HG02623 (cell line): ENCODE measurements around the gene SNCG.
"Not testable (repeated sequence)": the region's sequence is repeated elsewhere in the genome, so short reads cannot be mapped to it uniquely, and the experiment has no call there.

Experiments used
- ATAC-seq: cut with Tn5 transposase; IDR thresholded peaks from one replicate; pipeline ENCODE4 v1.9.1; 2021; ENCODE audit warnings: moderate library complexity; ENCODE audit not compliant: unreplicated experiment

The SNCG gene

DNA sequence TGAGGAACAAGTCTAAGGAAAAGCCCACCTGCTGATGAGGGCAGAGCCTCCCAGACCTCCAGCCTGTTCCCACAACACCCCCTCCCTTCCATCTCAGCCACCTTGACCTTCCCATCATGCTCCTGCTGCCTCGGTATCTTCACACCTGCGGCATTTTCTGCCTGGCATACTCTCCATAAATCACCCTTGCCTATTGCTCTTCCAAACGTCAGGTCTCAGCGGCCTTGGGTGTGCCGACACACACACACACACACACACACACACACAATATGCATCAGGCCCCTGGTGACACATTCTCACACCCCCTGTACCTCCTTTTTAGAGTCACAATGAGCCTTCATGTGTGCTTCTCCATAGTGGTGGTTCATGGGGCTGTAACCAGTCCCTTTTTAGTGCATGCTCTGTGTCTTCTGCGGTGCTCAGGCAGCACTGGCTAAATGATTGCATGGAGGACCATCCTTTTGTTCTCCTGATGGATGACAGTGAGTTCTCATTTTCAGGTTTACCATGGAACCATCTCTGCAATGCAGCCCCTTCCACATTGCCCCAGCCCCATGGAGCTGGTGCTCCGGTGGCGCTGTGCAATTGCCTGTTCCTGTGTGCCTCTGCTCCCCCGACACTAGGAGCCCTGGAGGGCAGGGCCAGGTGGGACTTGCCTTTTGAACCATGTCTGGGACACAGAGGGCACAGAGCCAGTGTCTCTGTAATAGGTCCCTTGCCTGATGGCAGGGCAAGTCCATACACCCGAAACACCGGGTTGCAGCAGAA is 14.4 kb downstream of the SNCG start:
- no peak for ATAC-seq

DNA sequence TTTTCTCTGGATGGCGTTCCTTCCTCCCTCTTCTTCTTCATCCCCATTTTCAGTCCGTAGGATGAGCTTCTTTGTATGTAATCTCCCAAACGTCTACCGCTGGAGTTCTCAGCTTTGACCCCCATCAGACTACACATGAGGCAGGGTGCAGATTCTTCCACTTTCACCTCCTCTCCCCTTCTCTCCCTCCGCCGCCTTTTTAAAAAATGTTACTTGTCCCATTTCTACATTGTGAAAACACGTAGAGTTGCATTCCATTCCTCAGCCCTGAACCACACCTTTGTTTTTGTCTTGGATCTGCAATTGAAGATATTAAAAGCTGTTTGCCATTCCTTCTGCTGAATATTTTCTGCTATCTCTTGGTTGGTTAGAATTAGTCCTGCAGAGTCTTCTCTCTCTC is 16.1 kb downstream of the SNCG start:
- no peak for ATAC-seq

DNA sequence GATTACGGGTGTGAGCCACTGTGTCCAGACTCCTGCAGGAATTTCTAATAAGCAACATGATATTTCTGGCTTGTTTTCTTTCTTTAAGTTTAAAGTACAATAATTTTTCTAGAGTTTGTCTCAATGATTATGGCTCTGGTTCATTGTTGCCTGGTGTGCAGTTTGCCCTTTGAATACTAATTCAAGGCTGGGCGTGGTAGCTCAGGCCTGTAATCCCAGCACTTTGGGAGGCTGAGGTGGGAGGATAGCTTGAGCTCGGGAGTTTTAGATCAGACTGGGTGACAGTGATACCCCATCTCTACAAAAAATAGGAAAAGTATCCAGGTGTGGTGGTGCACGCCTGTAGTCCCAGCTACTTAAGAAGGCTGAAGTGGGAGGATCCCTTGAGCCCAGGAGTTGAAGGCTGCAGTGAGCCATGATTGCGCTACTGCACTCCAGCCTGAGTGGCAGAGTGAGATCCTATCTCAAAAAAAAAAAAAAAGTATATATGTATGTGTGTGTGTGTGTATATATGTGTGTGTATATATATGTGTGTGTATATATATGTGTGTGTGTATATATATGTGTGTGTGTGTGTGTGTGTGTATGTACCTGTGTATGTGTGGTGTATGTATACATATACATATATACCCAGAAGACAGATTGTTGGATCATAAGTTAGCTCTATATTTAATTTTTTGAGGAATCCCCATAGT is 18.1 kb downstream of the SNCG start:
- no peak for ATAC-seq

DNA sequence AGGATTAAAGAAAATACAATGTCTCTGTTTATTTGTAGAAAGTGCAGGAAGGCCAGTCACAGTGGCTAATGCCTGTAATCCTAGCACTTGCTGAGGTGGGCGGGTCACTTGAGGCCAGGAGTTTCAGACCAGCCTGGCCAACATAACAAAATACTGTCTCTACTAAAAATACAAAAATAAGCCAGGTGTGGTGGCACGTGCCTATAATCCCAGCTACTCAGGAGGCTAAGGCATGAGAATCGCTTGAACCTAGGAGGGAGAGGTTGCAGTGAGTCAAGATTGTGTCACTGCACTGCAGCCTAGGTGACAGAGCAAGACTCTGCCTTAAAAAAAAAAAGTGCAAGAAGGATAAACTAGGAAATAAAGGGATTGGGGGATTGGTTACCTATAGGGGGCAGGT is 20.1 kb downstream of the SNCG start:
- not testable (repeated sequence) for ATAC-seq

DNA sequence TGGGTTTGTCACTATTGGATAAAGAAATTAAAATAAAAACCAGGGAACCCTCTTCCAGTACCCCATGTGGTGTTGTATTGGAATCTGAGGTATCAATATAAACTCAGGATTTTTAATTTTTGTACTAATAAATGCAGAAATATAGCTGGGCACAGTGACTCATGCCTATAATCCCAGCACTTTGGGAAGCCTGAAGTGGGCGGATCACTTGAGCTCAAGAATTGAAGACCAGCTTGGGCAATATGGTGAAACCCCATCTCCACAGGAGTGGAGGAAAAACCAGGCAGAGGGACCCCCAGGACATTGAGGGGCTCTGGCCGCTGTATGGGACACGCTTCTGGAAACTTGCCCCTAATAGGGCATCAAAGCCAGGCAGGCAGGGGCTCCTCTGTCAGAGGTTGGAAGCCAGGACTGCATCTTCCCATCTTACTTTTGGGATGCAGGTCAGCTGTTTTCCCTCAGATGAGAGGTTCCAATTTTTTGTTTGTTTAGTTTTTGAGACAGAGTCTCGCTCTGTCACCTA is 21.0 kb downstream of the SNCG start:
- ATAC-seq = no peak

DNA sequence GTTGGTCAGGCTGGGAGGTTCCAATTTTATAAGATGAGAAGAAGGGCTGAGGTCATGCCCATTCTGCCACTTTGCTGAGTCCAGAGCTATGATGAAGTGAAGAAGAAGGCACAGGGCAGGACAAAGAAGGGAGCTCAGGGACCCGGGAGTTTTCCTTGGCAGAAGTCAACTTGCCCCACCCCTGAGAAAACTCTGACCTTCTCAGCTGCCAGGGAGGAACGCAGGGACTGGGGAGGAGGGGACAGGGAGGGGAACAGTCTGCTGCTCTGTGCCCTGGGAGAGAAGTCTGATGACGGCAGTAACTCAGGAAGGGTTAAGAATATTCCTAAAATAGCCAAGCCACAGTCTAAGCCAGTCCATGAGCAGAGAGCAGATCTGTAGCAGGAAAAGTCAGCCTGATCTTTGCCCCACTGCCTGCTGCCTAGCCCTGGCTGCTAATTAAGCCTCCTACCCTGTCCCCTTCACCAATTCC is 21.6 kb downstream of the SNCG start:
- no peak for ATAC-seq

DNA sequence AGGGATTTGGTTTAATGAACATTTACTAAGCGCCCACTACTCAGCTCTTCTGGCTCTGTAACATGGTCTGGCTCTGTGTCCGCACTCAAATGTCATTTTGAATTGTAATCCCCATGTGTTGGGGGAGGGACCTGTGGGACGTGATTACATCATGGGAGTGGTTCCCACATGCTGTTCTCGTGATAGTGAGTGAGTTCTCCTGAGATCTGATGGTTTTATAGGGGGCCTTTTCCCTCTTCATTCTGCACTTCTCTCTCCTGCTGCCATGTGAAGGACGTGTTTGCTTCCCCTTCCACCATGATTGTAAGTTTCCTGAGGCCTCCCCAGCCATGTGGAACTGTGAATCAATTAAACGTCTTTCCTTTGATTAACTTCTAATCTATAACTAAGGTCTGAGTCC is 22.6 kb downstream of the SNCG start:
- ATAC-seq = not testable (repeated sequence)

DNA sequence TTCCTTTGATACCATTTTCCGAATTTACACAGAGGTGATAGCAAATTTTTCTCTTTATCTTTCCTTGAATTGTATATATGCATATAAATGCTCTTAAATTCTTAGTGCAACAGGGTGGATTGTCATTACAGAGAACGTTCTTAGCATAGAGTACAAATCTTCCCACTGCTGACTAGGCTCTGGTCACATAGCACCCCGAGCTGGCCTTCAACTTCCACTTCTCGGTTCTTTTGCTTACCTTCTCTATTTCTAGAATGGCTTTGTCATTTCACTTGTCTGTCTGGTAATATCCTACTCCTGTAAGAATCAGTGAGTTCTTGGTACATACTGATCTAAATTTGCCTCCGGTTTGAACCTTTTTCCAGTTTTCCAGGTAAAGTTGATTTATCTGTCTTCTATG is 23.3 kb downstream of the SNCG start:
- ATAC-seq = no peak

DNA sequence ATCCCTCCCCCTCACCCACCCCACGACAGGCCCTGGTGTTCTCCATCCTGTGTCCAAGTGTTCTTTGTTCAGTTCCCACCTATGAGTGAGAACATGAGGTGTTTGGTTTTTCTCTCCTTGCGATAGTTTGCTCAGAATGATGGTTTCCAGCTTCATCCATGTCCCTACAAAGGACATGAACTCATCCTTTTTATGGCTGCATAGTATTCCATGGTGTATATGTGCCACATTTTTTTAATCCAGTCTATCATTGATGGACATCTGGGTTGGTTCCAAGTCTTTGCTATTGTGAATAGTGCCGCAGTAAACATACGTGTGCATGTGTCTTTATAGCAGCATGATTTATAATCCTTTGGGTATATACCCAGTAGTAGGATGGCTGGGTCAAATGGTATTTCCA is 26.1 kb downstream of the SNCG start:
- not testable (repeated sequence) for ATAC-seq

DNA sequence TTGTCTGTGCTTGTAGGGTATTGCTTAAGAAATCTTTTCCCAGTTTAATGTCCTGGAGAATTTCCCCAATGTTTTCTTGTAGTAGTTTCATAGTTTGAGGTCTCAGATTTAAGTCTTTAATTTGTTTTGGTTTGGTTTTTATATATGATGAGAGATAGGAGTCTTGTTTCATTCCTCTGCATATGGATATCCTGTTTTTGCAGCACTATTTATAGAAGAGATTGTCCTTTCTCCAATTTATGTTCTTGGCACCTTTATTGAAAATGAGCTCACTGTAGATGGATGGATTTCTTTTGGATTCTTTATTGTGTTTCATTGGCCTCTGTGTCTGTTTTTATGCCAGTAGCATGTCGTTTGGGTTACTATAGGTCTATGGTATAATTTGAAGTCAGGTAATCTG is 30.1 kb downstream of the SNCG start:
- no peak for ATAC-seq

DNA sequence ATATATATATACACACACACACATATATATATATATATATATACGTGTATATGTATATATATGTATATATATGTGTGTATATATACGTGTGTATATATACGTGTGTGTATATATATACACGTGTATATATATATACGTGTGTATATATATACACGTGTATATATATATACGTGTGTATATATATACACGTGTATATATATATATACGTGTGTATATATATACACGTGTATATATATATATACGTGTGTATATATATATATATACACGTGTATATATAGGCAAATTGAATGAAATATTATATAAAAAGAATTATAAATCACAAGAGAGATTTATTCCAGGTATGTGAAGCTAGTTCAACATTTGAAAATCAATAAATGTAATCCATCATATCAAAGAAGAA is 33.0 kb downstream of the SNCG start:
- not testable (repeated sequence) for ATAC-seq

DNA sequence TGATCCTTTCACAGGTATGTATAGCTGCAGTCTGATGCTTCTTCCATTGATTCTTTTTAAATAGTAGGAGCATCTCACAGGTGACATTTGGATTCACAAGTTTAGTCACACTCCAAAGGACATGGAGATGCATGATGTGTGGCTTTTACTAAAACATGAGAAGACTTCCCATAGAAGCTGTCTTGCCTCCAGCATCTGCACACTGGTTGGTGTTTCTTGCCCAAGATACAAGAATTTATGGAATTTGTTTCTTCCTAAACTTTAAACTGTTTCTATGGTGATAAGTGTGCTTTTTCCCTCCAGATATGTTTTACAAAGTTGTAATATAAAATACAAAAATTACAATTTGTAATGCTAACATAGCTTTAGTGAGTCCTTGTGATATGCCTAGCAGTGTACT is 34.1 kb downstream of the SNCG start:
- no peak for ATAC-seq

DNA sequence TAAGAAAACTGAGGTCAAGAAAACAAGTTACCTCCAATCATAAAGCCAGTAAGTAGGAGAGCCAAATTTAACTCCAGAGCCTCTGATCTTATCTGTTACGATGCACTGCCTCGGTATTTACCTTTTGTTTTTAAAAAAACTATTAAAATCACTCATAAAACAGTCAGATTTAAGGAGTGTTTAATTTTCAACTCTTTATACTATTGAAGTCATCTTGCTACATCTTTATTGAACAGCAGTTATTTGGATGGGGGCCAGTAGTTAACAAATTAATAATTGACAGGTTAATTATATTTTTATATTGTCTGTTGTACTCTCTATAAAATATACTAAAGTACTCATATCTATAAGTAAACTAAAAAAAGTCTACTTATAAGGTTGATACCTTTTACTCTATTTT is 34.5 kb downstream of the SNCG start:
- ATAC-seq = no peak

DNA sequence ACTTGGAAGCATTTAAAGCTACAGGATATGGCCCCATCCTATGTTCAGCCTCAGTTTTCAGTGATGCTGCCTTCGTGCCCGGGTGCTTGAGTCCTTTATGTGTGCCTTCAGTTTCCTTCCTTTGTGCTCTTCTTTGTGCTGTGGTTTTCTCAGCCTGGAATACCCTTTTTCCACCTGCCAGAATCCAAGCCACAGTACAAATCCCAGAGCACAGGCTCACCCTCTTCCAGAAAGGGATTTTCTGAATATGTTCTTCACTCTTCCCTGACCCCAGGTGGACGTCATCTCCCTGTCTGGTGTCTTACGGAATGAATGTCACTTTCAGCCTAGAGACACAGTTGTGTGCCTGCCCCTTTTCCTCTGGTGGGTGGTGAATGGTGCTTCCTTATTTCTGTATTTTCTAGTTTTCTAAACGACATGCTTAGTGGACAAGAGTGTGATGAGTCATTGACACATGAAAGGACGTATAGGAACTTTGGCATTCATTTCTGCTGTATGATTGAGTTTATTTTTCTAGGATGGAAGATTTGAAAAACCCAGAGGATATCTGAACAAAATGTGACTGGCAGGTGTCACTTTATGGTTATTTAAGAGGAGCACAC is 41.5 kb downstream of the SNCG start:
- not testable (repeated sequence) for ATAC-seq

DNA sequence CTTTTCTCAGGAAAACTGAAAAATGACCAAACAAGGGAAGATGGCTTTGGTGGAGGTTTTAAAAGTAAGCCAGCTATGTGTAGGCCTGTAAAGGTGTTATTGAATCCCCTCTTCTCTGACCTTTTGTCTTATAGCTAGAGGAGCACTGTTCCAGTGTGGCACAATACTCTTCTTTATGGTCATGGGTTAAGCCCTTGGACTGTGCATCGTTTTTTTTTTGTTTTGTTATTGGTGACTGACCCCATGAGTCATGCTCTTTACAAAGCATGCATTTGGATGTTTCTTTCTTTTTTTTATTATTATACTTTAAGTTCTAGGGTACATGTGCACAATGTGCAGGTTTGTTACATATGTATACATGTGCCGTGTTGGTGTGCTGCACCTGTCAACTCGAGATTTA is 42.1 kb downstream of the SNCG start:
- ATAC-seq = no peak

DNA sequence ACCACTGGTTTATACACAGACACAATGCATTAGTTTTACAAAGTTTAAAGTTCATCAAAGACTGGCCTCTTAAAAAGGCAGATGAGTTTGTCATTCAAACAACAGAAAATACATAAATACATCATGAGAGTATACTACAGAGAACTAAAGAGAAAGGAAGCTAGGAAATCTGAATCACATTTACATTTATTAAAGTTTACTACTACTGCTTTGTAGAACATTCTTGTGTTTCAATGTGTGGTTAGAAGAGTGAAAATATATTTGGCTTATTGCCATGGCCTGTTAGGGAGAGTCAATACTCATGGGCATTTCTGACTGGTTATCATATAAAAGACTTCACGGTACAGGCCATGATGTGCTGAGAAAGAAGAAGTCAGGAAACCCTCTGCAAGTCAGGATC is 48.7 kb downstream of the SNCG start:
- ATAC-seq = not testable (repeated sequence)

DNA sequence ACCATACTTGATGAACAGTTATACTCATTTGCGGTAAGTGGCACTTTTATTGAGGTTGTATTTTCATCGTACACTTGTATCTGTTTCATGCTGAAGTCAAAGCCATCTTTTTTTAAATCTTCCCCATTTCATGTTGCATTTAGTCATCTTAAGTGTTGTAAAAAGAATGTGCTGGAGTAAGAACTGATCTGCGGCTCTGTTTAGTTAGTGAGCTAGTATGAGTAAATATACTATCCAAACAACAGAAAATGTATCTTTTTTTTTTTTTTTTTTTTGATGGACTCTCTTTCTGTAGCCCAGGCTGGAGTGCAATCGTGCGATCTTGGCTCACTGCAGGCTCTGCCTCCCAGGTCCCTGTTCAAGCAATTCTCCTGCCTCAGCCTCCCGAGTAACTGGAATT is 49.3 kb downstream of the SNCG start:
- ATAC-seq = not testable (repeated sequence)

DNA sequence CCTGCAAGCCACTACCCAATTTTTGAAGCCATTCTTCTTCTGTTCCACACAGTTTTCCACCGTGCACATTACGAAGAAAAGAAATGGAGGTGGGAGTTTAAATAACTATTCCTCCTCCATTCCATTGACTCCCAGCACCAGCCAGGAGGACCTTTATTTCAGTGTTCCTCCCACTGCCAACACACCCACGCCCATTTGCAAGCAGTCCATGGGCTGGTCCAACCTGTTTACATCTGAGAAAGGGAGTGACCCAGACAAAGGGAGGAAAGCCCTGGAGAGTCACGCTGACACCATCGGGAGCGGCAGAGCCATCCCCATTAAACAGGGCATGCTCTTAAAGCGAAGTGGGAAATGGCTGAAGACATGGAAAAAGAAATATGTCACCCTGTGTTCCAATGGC is 49.9 kb downstream of the SNCG start:
- not testable (repeated sequence) for ATAC-seq

DNA sequence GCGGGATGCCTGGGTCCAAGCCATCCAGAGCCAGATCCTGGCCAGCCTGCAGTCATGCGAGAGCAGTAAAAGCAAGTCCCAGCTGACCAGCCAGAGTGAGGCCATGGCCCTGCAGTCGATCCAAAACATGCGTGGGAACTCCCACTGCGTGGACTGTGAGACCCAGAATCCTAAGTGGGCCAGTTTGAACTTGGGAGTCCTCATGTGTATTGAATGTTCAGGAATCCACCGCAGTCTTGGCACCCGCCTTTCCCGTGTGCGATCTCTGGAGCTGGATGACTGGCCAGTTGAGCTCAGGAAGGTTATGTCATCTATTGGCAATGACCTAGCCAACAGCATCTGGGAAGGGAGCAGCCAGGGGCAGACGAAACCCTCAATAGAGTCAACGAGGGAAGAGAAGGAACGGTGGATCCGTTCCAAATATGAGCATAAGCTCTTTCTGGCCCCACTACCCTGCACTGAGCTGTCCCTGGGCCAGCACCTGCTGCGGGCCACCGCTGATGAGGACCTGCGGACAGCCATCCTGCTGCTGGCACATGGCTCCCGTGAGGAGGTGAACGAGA is 50.8 kb downstream of the SNCG start:
- ATAC-seq = not testable (repeated sequence)
